Activated CD8-positive, alpha-beta T cell treated with anti-CD3 and anti-CD28 coated beads, Interleukin-2, amount 10 ng/mL, durations not matched to agents 7 days and 5 days (primary cell): ENCODE results near the gene OTUB2. TPM values are rescaled to one million over a fixed set of nuclear protein-coding genes. Genes with fewer than 3 reads are reported as not detected.

ENCODE experiments used
- ATAC-seq: fragments of 150-1000 bp; cut with Tn5 transposase; one replicate; pipeline ENCODE4 v1.10.0; 2021; ENCODE audit warnings: moderate library complexity
- CTCF ChIA-PET: fragments of 350-600 bp; sonication (Branson Sonifier 250); formaldehyde crosslinking; loops from one replicate; lab custom pipeline; 2021; ENCODE audit warnings: antibody characterized with exemption; lab: Charles Lee
- POLR2A ChIA-PET: fragments of 350-600 bp; sonication (Branson Sonifier 250); formaldehyde crosslinking; loops from one replicate; lab custom pipeline; 2021; ENCODE audit warnings: antibody characterized with exemption; lab: Charles Lee
- DNase-seq: peaks from one replicate; pipeline ENCODE4 v3.0.0-alpha.2; 2020
- H3K27ac Mint-ChIP-seq: one replicate; pipeline ENCODE4 v1.8.0; 2021; ENCODE audit warnings: mild to moderate bottlenecking, mixed read lengths
- H3K27me3 Mint-ChIP-seq: one replicate; pipeline ENCODE4 v1.8.0; 2021; ENCODE audit warnings: low read depth, mixed read lengths
- H3K36me3 Mint-ChIP-seq: one replicate; pipeline ENCODE4 v1.8.0; 2021; ENCODE audit warnings: low read depth, mixed read lengths
- H3K4me1 Mint-ChIP-seq: one replicate; pipeline ENCODE4 v1.8.0; 2021; ENCODE audit warnings: low read depth, mixed read lengths
- H3K4me3 Mint-ChIP-seq: one replicate; pipeline ENCODE4 v1.8.0; 2021; ENCODE audit warnings: mild to moderate bottlenecking, mixed read lengths
- H3K9me3 Mint-ChIP-seq: one replicate; pipeline ENCODE4 v1.8.0; 2022; ENCODE audit warnings: mixed read lengths; ENCODE audit not compliant: insufficient read depth
- total RNA-seq, 2 experiments: library from RNA; stranded (reverse); gene quantifications; one replicate each; pipeline ENCODE4 v1.2.3, GENCODE V29; 2021

The OTUB2 gene
- 1 to 10 TPM; 1.4 to 1.7 TPM for total RNA-seq

DNA sequence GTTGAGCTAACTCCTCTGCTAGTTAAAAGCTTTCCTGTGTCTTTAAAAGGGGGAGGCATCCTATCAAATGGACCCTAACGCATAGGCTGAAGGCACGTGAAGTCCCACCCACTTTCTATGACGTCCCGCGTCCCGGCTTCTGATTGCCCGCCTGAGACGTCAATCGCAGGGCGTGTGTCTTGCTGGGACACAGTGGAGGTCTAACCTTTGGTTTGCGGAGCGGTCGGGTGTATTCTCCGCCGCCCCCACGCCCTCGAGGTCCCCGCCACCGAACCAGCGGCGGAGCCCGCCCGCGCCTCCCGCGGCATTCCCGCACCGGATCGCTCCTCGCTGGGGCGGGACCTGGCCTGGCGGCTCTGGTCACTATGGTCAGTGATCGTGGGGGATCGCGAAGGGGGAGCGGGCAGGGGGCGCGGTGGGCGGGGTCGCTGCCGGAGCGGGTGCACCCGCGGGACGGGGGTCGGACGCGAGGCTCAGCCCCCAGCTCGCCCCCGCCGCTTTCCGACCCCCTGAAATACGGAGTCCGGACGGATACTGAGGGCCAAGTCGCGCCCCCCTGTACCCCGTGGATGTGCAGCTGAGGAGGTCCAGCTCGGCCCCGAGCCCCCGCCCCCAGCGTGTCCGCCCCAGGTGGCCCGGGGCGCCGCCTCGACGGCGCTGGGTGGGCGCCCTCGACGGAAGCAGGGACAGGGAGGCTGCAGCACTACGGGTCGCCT is at the start of gene OTUB2:
OTUB2 (plus strand) TSS at position 168 of the 716 bp plus-strand sequence; CDS start at position 366, 198 bp downstream.
- no peaks in the 10 kb centered on the region for H3K9me3 Mint-ChIP-seq

DNA sequence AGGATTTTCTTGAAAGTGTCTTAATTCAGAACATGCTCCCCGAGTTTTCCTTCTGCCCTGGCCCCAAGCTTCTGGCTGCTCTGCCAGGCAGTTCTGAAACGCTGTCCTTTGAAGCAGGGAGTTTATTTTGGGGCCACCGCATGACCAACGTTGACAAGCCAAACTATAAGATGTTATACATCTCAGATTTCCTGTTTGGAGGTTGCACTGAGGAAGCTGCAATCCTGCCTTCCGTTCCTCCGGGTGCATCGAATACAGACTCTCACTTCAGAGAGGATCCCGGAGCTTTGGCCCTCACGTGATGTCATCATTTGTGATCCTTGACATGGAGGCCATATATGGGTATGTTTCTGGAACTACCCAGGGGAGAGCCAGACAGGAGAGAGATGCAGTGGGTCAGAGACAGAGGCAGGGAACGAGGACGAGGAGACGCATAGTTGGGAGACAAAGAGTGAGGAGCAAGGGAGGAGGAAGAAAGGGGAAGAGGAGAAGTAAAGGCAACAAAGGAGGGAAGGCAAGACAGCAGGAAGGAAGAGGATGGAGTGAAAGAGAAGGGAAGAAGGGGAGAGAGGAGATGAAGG is 49.6 kb upstream of the OTUB2 start, which contains the start of gene ASB2:
ASB2 (minus strand) TSS at position 94 of the 581 bp plus-strand sequence. CDS start 12,031 bp downstream, outside the sequence.
- Mint-ChIP-seq H3K27me3 (no peaks in the 10 kb centered on the region), H3K9me3 (peaks cover 16% of the 10 kb centered on the region), H3K4me1 (peaks cover 88% of the 10 kb centered on the region), H3K4me3 (peak within 1 kb of the TSS; percentile 48), H3K27ac (peak within 1 kb of the TSS; percentile 82), H3K36me3 (peaks cover 40% of the 10 kb centered on the region)
- DNase-seq (peak; percentile 36), ATAC-seq (no peak)
- ChIA-PET CTCF (interaction anchor here (0.7 to 13.0 kb wide), 6 partner anchors 19 to 160 kb away, joined by 3 to 366 read pairs (median 4); partner anchors contain the start of gene CCDC197), POLR2A (interaction anchor here (0.7 to 11.5 kb wide), 4 partner anchors 17 to 37 kb away, joined by 3 to 303 read pairs (median 4); no protein-coding TSS in a partner anchor)

More for the DNA sequence above, at the start of gene OTUB2:
- DNase-seq (peak; percentile 98), ATAC-seq (peak; percentile 99)
- Mint-ChIP-seq H3K4me1 (peaks cover 48% of the 10 kb centered on the region), H3K27ac (peak within 1 kb of the TSS; percentile 68), H3K27me3 (peaks cover 9% of the 10 kb centered on the region), H3K36me3 (no peaks in the 10 kb centered on the region), H3K4me3 (peak within 1 kb of the TSS; percentile 71)
- ChIA-PET CTCF (interaction anchor here (1.0 to 8.0 kb wide), 13 partner anchors 10 to 155 kb away, joined by 3 to 69 read pairs (median 4); no protein-coding TSS in a partner anchor), POLR2A (interaction anchor here (0.6 to 1.5 kb wide), 5 partner anchors 15 to 71 kb away, joined by 3 to 5 read pairs (median 3); no protein-coding TSS in a partner anchor)

DNA sequence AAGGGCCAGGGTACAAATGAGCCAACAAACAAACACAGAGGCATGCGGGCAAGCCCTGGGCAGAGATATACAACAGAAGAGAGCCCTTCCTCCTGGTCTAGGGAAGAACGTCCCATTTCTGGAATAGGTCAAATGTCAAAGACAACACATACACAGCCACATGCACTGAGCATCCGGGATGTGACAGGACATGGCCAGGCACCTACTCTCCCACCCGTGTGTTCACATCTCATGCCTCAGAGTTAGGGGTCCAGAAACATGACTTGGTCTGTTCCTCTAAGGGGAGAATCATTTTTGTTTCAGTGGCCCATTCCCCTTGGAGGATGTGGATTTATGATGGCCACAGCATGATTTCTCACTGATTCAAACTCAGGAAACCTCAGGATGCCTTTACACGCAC is 49.0 kb upstream of the OTUB2 start:
- Mint-ChIP-seq H3K9me3 (peaks cover 16% of the 10 kb centered on the region), H3K27ac (peak overlapping the region; percentile 82), H3K4me1 (peaks cover 84% of the 10 kb centered on the region), H3K4me3 (peak overlapping the region; percentile 48), H3K36me3 (peaks cover 40% of the 10 kb centered on the region), H3K27me3 (no peaks in the 10 kb centered on the region)
- DNase-seq: no peak
- POLR2A ChIA-PET: interaction anchor here (0.8 to 11.5 kb wide), 3 partner anchors 17 to 37 kb away, joined by 3 to 303 read pairs (median 3); no protein-coding TSS in a partner anchor
- CTCF ChIA-PET: interaction anchor here (0.7 to 13.0 kb wide), 6 partner anchors 18 to 159 kb away, joined by 3 to 366 read pairs (median 4); partner anchors contain the start of gene CCDC197
- ATAC-seq: no peak

DNA sequence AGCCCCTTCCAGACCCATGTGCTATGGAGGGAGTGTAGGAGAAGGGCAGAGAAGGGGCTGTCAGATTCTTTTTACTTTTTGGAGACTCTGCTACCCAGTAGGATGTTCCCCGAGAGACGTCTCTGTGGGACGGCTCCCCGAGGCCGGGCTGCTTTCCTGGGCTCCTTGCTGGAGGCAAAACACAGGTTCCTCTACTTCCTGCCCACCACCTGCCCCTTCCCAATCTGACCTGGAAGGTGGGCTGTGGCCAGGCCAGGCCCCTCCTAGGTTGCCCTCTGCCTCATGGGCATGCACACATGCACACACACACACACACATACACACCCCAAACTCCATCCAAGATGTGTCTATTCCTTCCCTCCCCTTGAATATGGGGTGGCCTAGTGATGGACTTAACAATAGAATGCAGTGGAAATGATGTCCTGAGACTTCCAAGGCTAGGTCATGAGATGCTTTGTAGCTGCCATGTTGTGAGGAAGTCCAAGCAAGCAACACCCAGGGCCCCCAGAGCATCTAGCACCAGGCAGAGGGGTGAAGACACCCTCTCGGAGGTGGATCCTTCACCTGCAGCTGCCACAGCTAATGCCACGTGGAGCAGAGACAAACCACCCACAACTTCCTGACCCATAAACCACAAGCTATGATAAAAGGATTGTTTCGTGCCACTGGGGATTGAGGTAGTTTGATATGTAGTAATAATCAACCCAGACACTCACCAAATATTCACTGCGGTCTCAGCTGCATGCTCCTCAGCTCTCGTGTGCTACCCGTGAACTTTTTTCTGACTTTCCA is 48.2 kb upstream of the OTUB2 start:
- H3K9me3 Mint-ChIP-seq: peaks cover 16% of the 10 kb centered on the region
- no peaks in the 10 kb centered on the region for H3K27me3 Mint-ChIP-seq
- peaks cover 40% of the 10 kb centered on the region for H3K36me3 Mint-ChIP-seq
- H3K4me1 Mint-ChIP-seq: peaks cover 77% of the 10 kb centered on the region
- peak; percentile 91 for ATAC-seq
- CTCF ChIA-PET: interaction anchor here (0.7 to 13.0 kb wide), 16 partner anchors 10 to 159 kb away, joined by 3 to 366 read pairs (median 4); partner anchors contain the start of gene CCDC197
- DNase-seq: peak; percentile 89
- H3K4me3 Mint-ChIP-seq: peak overlapping the region; percentile 36
- H3K27ac Mint-ChIP-seq: peak overlapping the region; percentile 82
- POLR2A ChIA-PET: interaction anchor here (0.9 to 11.5 kb wide), 7 partner anchors 18 to 77 kb away, joined by 3 to 303 read pairs (median 4); partner anchors contain the start of gene CCDC197

DNA sequence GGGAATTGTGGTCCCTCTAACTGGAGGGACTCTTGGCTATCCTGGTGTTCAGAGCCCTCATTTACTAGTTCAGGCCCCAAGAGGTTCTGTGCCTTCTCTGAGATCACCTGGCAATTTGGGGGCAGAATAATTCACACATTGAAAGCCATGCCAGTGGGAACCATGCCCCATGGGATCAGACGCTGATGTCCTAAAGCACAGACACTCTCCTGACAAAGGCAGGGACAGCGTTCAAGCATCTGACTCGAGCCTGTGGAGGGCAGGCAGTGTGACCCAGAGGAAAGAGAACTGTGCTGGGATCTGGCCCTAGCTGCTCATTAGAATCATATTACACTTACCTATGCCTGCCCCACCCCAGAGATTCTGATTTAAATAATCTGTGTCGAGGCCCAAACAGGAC is 47.4 kb upstream of the OTUB2 start:
- Mint-ChIP-seq H3K4me1 (peaks cover 69% of the 10 kb centered on the region), H3K27ac (peak overlapping the region; percentile 82), H3K4me3 (peak overlapping the region; percentile 36), H3K36me3 (peaks cover 40% of the 10 kb centered on the region), H3K9me3 (peaks cover 16% of the 10 kb centered on the region), H3K27me3 (no peaks in the 10 kb centered on the region)
- DNase-seq: no peak
- POLR2A ChIA-PET: interaction anchor here (0.9 to 11.5 kb wide), 6 partner anchors 17 to 76 kb away, joined by 3 to 303 read pairs (median 4); partner anchors contain the start of gene CCDC197
- CTCF ChIA-PET: interaction anchor here (0.7 to 13.0 kb wide), 16 partner anchors 10 to 158 kb away, joined by 3 to 366 read pairs (median 4); partner anchors contain the start of gene CCDC197
- peak; percentile 38 for ATAC-seq

DNA sequence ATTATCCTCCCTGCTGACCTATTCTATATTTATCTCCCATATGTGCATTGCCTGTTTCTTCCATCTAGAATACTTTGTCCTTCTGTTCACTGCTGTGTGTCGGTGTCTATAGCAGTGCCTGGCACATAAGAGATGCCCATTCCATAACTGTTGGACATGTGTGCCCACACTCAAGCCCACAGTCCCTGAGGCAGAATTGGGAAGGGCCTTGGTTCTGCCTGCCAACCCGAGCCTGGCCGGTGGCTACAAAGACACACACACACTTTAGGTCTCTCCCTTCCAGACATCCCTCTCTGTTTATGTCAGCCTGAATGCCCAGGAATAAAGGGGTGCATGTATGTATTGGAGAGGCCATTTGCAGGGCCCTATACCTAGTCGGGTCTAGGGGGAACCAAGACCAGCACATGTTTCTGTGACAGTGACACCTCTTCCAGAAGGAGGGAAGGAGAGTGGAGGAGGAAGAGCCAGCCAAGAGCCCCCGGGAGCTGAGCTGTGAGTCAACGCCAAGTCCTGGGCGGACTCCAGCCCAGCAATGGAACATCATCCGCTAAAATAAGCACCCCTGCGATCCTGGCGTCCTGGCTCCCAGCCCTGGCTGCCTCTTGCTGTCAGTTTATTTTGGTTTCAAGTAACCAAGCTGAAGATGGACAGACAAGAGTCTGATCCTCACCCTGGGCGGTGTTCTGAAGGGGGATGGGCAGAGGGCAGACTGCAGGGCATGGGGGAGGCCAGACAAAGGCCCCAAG is 45.5 kb upstream of the OTUB2 start:
- Mint-ChIP-seq H3K4me1 (peaks cover 53% of the 10 kb centered on the region), H3K36me3 (peaks cover 35% of the 10 kb centered on the region), H3K27ac (peak overlapping the region; percentile 1)

GRCh38 chr14:93981316-93982229 is 44.6 kb upstream of the OTUB2 start:
- Mint-ChIP-seq H3K36me3 (peaks cover 29% of the 10 kb centered on the region), H3K27me3 (no peaks in the 10 kb centered on the region), H3K4me1 (peaks cover 43% of the 10 kb centered on the region), H3K27ac (no peak overlapping the region), H3K9me3 (peaks cover 15% of the 10 kb centered on the region), H3K4me3 (no peak overlapping the region)
- ChIA-PET CTCF (interaction anchor here (0.7 to 5.6 kb wide), 6 partner anchors 8 to 42 kb away, joined by 3 to 40 read pairs (median 4); no protein-coding TSS in a partner anchor), POLR2A (interaction anchor here (0.7 to 2.0 kb wide), 5 partner anchors 10 to 23 kb away, joined by 3 to 10 read pairs (median 4); no protein-coding TSS in a partner anchor)
- DNase-seq: no peak
- ATAC-seq: no peak

More for the DNA sequence above, 45.5 kb upstream of the OTUB2 start:
- Mint-ChIP-seq H3K4me3 (no peak overlapping the region), H3K9me3 (peaks cover 16% of the 10 kb centered on the region), H3K27me3 (no peaks in the 10 kb centered on the region)
- DNase-seq: no peak
- CTCF ChIA-PET: interaction anchor here (1.5 to 5.6 kb wide), 4 partner anchors 9 to 41 kb away, joined by 6 to 40 read pairs (median 24); no protein-coding TSS in a partner anchor
- no peak for ATAC-seq
- POLR2A ChIA-PET: interaction anchor here (2.0 kb wide), 1 partner anchor 9 kb away, joined by 8 read pairs; no protein-coding TSS in a partner anchor

DNA sequence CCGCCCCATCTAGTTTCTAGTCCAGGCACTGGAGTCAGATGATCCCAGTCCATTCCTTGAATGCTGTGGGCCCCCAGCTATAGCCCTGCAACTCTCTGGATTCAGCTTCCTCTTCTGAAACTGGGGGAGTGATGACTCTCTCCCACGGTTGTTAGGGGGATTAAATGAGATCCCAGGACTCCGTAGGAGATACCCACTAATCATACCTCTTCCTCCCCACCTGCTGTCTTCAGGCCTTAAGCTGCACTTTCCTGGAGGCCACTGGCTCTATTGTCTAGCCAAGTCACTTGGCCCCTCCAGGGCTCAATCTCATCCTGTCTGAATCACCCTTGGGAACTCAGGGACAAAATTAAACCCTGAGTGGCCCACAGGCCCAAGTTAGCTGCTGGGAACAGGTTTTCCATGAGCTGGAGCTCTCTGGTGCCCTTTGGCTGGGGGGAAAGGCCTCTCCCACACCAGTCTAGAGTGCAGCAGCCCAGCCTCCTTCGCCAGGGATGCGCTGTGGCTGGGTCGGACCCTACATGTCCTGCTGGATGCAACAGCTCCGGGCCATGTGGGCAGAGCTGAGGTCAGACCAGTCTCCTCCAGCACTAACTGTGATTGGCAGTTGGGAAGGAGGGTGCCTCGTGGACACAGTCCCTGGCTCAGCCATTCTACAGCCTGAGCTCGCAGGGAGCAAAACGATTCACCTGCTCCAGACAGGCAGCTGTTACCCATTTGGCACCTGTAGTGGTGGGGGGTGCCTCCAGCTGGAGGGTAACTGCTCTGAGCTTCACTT is 43.7 kb upstream of the OTUB2 start:
- POLR2A ChIA-PET: interaction anchor here (0.7 to 2.0 kb wide), 8 partner anchors 9 to 43 kb away, joined by 3 to 10 read pairs (median 4); no protein-coding TSS in a partner anchor
- DNase-seq: no peak
- Mint-ChIP-seq H3K9me3 (peaks cover 7% of the 10 kb centered on the region), H3K4me3 (no peak overlapping the region), H3K27ac (no peak overlapping the region), H3K36me3 (peaks cover 21% of the 10 kb centered on the region), H3K27me3 (no peaks in the 10 kb centered on the region), H3K4me1 (peaks cover 35% of the 10 kb centered on the region)
- CTCF ChIA-PET: interaction anchor here (0.7 to 5.6 kb wide), 7 partner anchors 9 to 43 kb away, joined by 3 to 40 read pairs (median 6); no protein-coding TSS in a partner anchor
- ATAC-seq: no peak
